WTC11 (cell line): ENCODE measurements around the gene TSEN15. TPM values are rescaled to one million over a fixed set of nuclear protein-coding genes. Genes with fewer than 3 reads are reported as not detected.

Experiments
- ATAC-seq: fragments of 200-7000 bp; cut with Tn5 transposase; 2 replicates; pipeline ENCODE4 v1.10.0; 2021; ENCODE audit warnings: mild to moderate bottlenecking, moderate library complexity
- CTCF ChIA-PET: fragments of 300-600 bp; sonication (Branson Sonifier 250); formaldehyde crosslinking; loops from one replicate; lab custom pipeline; 2021; ENCODE audit warnings: antibody characterized with exemption; lab: Charles Lee
- POLR2A ChIA-PET: fragments of 350-600 bp; sonication (Branson Sonifier 250); formaldehyde crosslinking; loops from one replicate; lab custom pipeline; 2021; ENCODE audit warnings: antibody characterized with exemption; lab: Charles Lee
- DNase-seq: peaks from one replicate; pipeline ENCODE4 v3.0.0; 2021; ENCODE audit warnings: low spot score
- H3K27ac Mint-ChIP-seq: 2 replicates; pipeline ENCODE4 v1.8.0; 2021; ENCODE audit warnings: mixed read lengths
- H3K27me3 Mint-ChIP-seq: 2 replicates; pipeline ENCODE4 v1.8.0; 2021; ENCODE audit warnings: low read depth, mild to moderate bottlenecking, moderate library complexity, mixed read lengths
- H3K36me3 Mint-ChIP-seq: 2 replicates; pipeline ENCODE4 v1.8.0; 2021; ENCODE audit warnings: mixed read lengths
- H3K4me1 Mint-ChIP-seq: 2 replicates; pipeline ENCODE4 v1.8.0; 2022; ENCODE audit warnings: mixed read lengths
- H3K4me3 Mint-ChIP-seq: 2 replicates; pipeline ENCODE4 v1.8.0; 2021; ENCODE audit warnings: mild to moderate bottlenecking, moderate library complexity, mixed read lengths
- H3K9me3 Mint-ChIP-seq: 2 replicates; pipeline ENCODE4 v1.8.0; 2021; ENCODE audit warnings: mixed read lengths
- ATF2 ChIP-seq: sonication (generic); formaldehyde crosslinking; IDR thresholded peaks from 2 replicates; pipeline ENCODE4 v1.8.1; 2022; ENCODE audit warnings: low read depth, missing genetic modification reagents, borderline replicate concordance
- ATF3 ChIP-seq: sonication (generic); formaldehyde crosslinking; conservative IDR thresholded peaks from 2 replicates; pipeline ENCODE4 v1.8.1; 2022; ENCODE audit warnings: mild to moderate bottlenecking, missing genetic modification reagents
- CBFB ChIP-seq: sonication (generic); formaldehyde crosslinking; IDR thresholded peaks from 2 replicates; pipeline ENCODE4 v1.8.1; 2022; ENCODE audit warnings: mild to moderate bottlenecking, low read depth, missing genetic modification reagents
- CDX4 ChIP-seq: fragments of 250-450 bp; sonication (Bioruptor Pico); IDR thresholded peaks from 2 replicates; pipeline ENCODE4 v1.9.0; 2021; ENCODE audit warnings: moderate library complexity, mild to moderate bottlenecking, inconsistent platforms, borderline replicate concordance
- CTCF ChIP-seq: fragments of 200-600 bp; IDR thresholded peaks from 2 replicates; pipeline ENCODE4 v1.8.0; 2022; ENCODE audit warnings: antibody characterized with exemption
- E2F5 ChIP-seq: sonication (generic); formaldehyde crosslinking; IDR thresholded peaks from 2 replicates; pipeline ENCODE4 v1.8.1; 2022; ENCODE audit warnings: mild to moderate bottlenecking, moderate library complexity, missing genetic modification reagents
- ESRRA ChIP-seq: sonication (generic); formaldehyde crosslinking; IDR thresholded peaks from 2 replicates; pipeline ENCODE4 v1.8.1; 2022; ENCODE audit warnings: mild to moderate bottlenecking, missing genetic modification reagents, borderline replicate concordance
- GABPB1 ChIP-seq: sonication (generic); formaldehyde crosslinking; IDR thresholded peaks from 2 replicates; pipeline ENCODE4 v1.8.1; 2023; ENCODE audit warnings: mild to moderate bottlenecking, missing genetic modification reagents
- HMGXB4 ChIP-seq: sonication (generic); formaldehyde crosslinking; IDR thresholded peaks from 2 replicates; pipeline ENCODE4 v1.8.1; 2023; ENCODE audit warnings: mild to moderate bottlenecking, moderate library complexity, missing genetic modification reagents
- NFE2L1 ChIP-seq: sonication (generic); formaldehyde crosslinking; IDR thresholded peaks from 2 replicates; pipeline ENCODE4 v1.8.1; 2023; ENCODE audit warnings: missing genetic modification reagents
- NR2C2 ChIP-seq: sonication (generic); formaldehyde crosslinking; IDR thresholded peaks from 2 replicates; pipeline ENCODE4 v1.8.0; 2022; ENCODE audit warnings: mild to moderate bottlenecking, missing genetic modification reagents
- SP1 ChIP-seq: sonication (generic); formaldehyde crosslinking; conservative IDR thresholded peaks from 2 replicates; pipeline ENCODE4 v1.8.1; 2022; ENCODE audit warnings: missing genetic modification reagents
- STAT6 ChIP-seq: sonication (generic); formaldehyde crosslinking; conservative IDR thresholded peaks from 2 replicates; pipeline ENCODE4 v1.8.1; 2023; ENCODE audit warnings: mild to moderate bottlenecking, low read depth, missing genetic modification reagents, moderate library complexity
- ZMAT4 ChIP-seq: fragments of 250-450 bp; sonication (Bioruptor Pico); IDR thresholded peaks from 2 replicates; pipeline ENCODE4 v1.9.0; 2021; ENCODE audit warnings: mild to moderate bottlenecking
- ZNF121 ChIP-seq: sonication (generic); formaldehyde crosslinking; IDR thresholded peaks from 2 replicates; pipeline ENCODE4 v1.8.0; 2023; ENCODE audit warnings: missing genetic modification reagents
- ZNF416 ChIP-seq: fragments of 250-450 bp; sonication (Bioruptor Pico); IDR thresholded peaks from 2 replicates; pipeline ENCODE4 v1.9.0; 2021; ENCODE audit warnings: mild to moderate bottlenecking, inconsistent platforms
- ZNF423 ChIP-seq: fragments of 250-450 bp; sonication (Bioruptor Pico); IDR thresholded peaks from 2 replicates; pipeline ENCODE4 v2.1.2; 2022; ENCODE audit warnings: mild to moderate bottlenecking, moderate library complexity
- total RNA-seq: library from RNA; stranded (reverse); gene quantifications from 3 replicates; pipeline ENCODE4 v1.2.3, GENCODE V29; 2021

Gene TSEN15
- total RNA-seq, 1 experiment from 2014 or later, result 23.8 TPM

GRCh38 chr1:184113251-184113650, 61.7 kb downstream of the TSEN15 start:
- ChIA-PET CTCF (no interaction called here), POLR2A (interaction anchor here (1.6 kb wide), 1 partner anchor 514 kb away, joined by 4 read pairs; no protein-coding TSS in a partner anchor)
- Mint-ChIP-seq H3K36me3 (no peaks in the 10 kb centered on the region), H3K4me3 (no peak overlapping the region), H3K4me1 (no peaks in the 10 kb centered on the region), H3K27ac (no peak overlapping the region), H3K27me3 (no peaks in the 10 kb centered on the region), H3K9me3 (peaks cover 5% of the 10 kb centered on the region)
- DNase-seq, result no peak
- TF ChIP-seq ATF2, result no peak
- TF ChIP-seq NR2C2, result no peak
- TF ChIP-seq HMGXB4, result no peak
- TF ChIP-seq ZNF121 (CRISPR knock-in tag), result no peak
- no peak for TF ChIP-seq NFE2L1 (CRISPR knock-in tag)
- no peak for TF ChIP-seq CDX4 (CRISPR knock-in tag)
- TF ChIP-seq ZNF423, result no peak
- no peak for TF ChIP-seq SP1
- no peak for TF ChIP-seq ATF3 (CRISPR knock-in tag)
- no peak for TF ChIP-seq ESRRA (CRISPR knock-in tag)
- TF ChIP-seq STAT6, result no peak
- TF ChIP-seq CBFB, result no peak
- no peak for TF ChIP-seq E2F5 (CRISPR knock-in tag)
- no peak for TF ChIP-seq ZNF416 (CRISPR knock-in tag)
- no peak for TF ChIP-seq GABPB1 (CRISPR knock-in tag)
- no peak for TF ChIP-seq CTCF
- no peak for TF ChIP-seq ZMAT4
- ATAC-seq, result no peak
